H1 (cell line): ENCODE results near the gene DAP. TPM values are rescaled to one million over a fixed set of nuclear protein-coding genes. Genes with fewer than 3 reads are reported as not detected.

Source experiments
- CTCF ChIA-PET: fragments of 300-600 bp; sonication (Branson Sonifier 250); formaldehyde crosslinking; loops from one replicate; lab custom pipeline; 2021; ENCODE audit not compliant: partially characterized antibody; lab: Charles Lee
- POLR2A ChIA-PET: fragments of 300-600 bp; sonication (Branson Sonifier 250); formaldehyde crosslinking; loops from one replicate; lab custom pipeline; 2021; ENCODE audit warnings: inconsistent platforms; ENCODE audit not compliant: partially characterized antibody; lab: Charles Lee
- DNase-seq, 2 experiments: peaks; one replicate each; pipeline versions ENCODE4 v3.0.0 to v3.0.0-alpha.2; 2010 to 2022; ENCODE audit warnings: low spot score in 2 of 2, low read depth in 1 of 2, mixed read lengths in 1 of 2
- FAIRE-seq: peaks from 2 replicates; lab custom pipeline; 2011; peaks lifted over from hg19 to GRCh38; lab: Jason Lieb, UNC
- H2AFZ ChIP-seq: 2 replicates; pipeline ENCODE4 v1.8.1; 2012; ENCODE audit warnings: low read length, inconsistent platforms
- H2AK5ac ChIP-seq: 2 replicates; pipeline ENCODE4 v1.6.1; 2013; ENCODE audit warnings: low read depth, low read length
- H2BK120ac ChIP-seq: replicated peaks from 2 replicates; pipeline ENCODE3; 2013; ENCODE audit warnings: low read depth, low read length, inconsistent platforms
- H2BK12ac ChIP-seq: 2 replicates; pipeline ENCODE4 v1.6.1; 2013; ENCODE audit warnings: low read depth, low read length
- H2BK15ac ChIP-seq: 2 replicates; pipeline ENCODE4 v1.6.1; 2013; ENCODE audit warnings: low read length
- H2BK20ac ChIP-seq: 2 replicates; pipeline ENCODE4 v1.6.1; 2013; ENCODE audit warnings: low read length
- H2BK5ac ChIP-seq: 2 replicates; pipeline ENCODE4 v1.6.1; 2013; ENCODE audit warnings: low read depth, low read length
- H3K14ac ChIP-seq: 2 replicates; pipeline ENCODE4 v1.6.1; 2013; ENCODE audit warnings: inconsistent platforms; ENCODE audit not compliant: insufficient read length
- H3K18ac ChIP-seq: 2 replicates; pipeline ENCODE4 v1.6.1; 2013; ENCODE audit warnings: low read length; ENCODE audit errors: extremely low read depth
- H3K23ac ChIP-seq: 2 replicates; pipeline ENCODE4 v1.6.1; 2013; ENCODE audit warnings: inconsistent platforms; ENCODE audit not compliant: insufficient read length
- H3K23me2 ChIP-seq: 2 replicates; pipeline ENCODE4 v1.6.1; 2013; ENCODE audit warnings: low read depth, low read length
- H3K27ac ChIP-seq: 2 replicates; pipeline ENCODE4 v1.6.1; 2011; ENCODE audit warnings: low read depth, low read length, inconsistent platforms
- H3K27me3 ChIP-seq, 4 experiments: replicated peaks in 1 of 4; 1 replicate in 1 of 4; 2 replicates in 3 of 4; pipeline versions ENCODE4 v1.6.1 to v1.8.1; 2011 to 2013; ENCODE audit warnings: low read length in 3 of 4, mild to moderate bottlenecking in 3 of 4, inconsistent platforms in 2 of 4, mixed read lengths in 2 of 4, moderate library complexity in 1 of 4; ENCODE audit not compliant: control insufficient read depth in 3 of 4, insufficient read depth in 3 of 4; ENCODE audit errors: extremely low read depth in 1 of 4
- H3K36me3 ChIP-seq, 4 experiments: 2 replicates each; pipeline versions ENCODE4 v1.6.1 to v1.8.1; 2011 to 2013; ENCODE audit warnings: mild to moderate bottlenecking in 4 of 4, low read length in 3 of 4, moderate library complexity in 2 of 4, control low read depth in 1 of 4, inconsistent platforms in 1 of 4; ENCODE audit not compliant: insufficient read depth in 4 of 4, control insufficient read depth in 2 of 4
- H3K4ac ChIP-seq: replicated peaks from 2 replicates; pipeline ENCODE3; 2013; ENCODE audit warnings: low read length, low read depth, mixed read lengths, inconsistent platforms; ENCODE audit not compliant: insufficient read length
- H3K4me1 ChIP-seq, 4 experiments: replicated peaks in 1 of 4; 1 replicate in 1 of 4; 2 replicates in 3 of 4; pipeline versions ENCODE4 v1.6.1 to v1.8.1; 2011 to 2013; ENCODE audit warnings: low read length in 3 of 4, inconsistent platforms in 2 of 4, mixed read lengths in 1 of 4; ENCODE audit not compliant: insufficient read depth in 4 of 4, control insufficient read depth in 3 of 4
- H3K4me2 ChIP-seq, 2 experiments: 2 replicates each; pipeline versions ENCODE4 v1.6.1 to v1.8.1; 2011 to 2013; ENCODE audit warnings: low read depth in 2 of 2, low read length in 2 of 2, control low read depth in 1 of 2, inconsistent platforms in 1 of 2, mild to moderate bottlenecking in 1 of 2; ENCODE audit not compliant: insufficient read depth in 1 of 2
- H3K4me3 ChIP-seq, 4 experiments: fragments of 200-600, 300-600 bp in 1 of 4; sonication (generic), shearing (Covaris generic), sonication (Bioruptor Twin) in 1 of 4; 2 replicates each; pipeline versions ENCODE4 v1.5.1 to v1.8.1; 2011 to 2016; ENCODE audit warnings: low read length in 4 of 4, low read depth in 3 of 4, control low read depth in 2 of 4, inconsistent platforms in 2 of 4, mild to moderate bottlenecking in 2 of 4, mixed read lengths in 1 of 4, moderate library complexity in 1 of 4; ENCODE audit not compliant: insufficient read depth in 2 of 4; ENCODE audit errors: extremely low read depth in 1 of 4
- H3K56ac ChIP-seq: replicated peaks from 2 replicates; pipeline ENCODE3; 2013; ENCODE audit warnings: low read depth, mild to moderate bottlenecking, mixed read lengths, low read length, inconsistent platforms; ENCODE audit not compliant: insufficient read length
- H3K79me1 ChIP-seq: 2 replicates; pipeline ENCODE4 v1.6.1; 2013; ENCODE audit warnings: low read depth, low read length, control low read depth
- H3K79me2 ChIP-seq, 2 experiments: 2 replicates each; pipeline versions ENCODE4 v1.6.1 to v1.8.1; 2012 to 2013; ENCODE audit warnings: low read length in 2 of 2, mild to moderate bottlenecking in 2 of 2, inconsistent platforms in 1 of 2; ENCODE audit not compliant: insufficient read depth in 2 of 2, control insufficient read depth in 1 of 2
- H3K9ac ChIP-seq, 4 experiments: replicated peaks in 1 of 4; 1 replicate in 1 of 4; 2 replicates in 3 of 4; pipeline versions ENCODE4 v1.6.1 to v1.8.1; 2011 to 2013; ENCODE audit warnings: low read depth in 3 of 4, low read length in 3 of 4, control low read depth in 2 of 4, mild to moderate bottlenecking in 2 of 4, moderate library complexity in 2 of 4, inconsistent platforms in 1 of 4; ENCODE audit errors: extremely low read depth in 1 of 4
- H3K9me3 ChIP-seq, 2 experiments: 2 replicates each; pipeline versions ENCODE4 v1.6.1 to v1.8.1; 2012 to 2013; ENCODE audit warnings: mild to moderate bottlenecking in 2 of 2, moderate library complexity in 2 of 2, control low read depth in 1 of 2, inconsistent platforms in 1 of 2, low read depth in 1 of 2, low read length in 1 of 2, mixed read lengths in 1 of 2; ENCODE audit not compliant: insufficient read depth in 2 of 2
- H4K20me1 ChIP-seq, 2 experiments: replicated peaks in 1 of 2; 2 replicates each; pipeline versions ENCODE3 to v1.8.1; 2011 to 2013; ENCODE audit warnings: inconsistent platforms in 2 of 2, low read length in 2 of 2, mild to moderate bottlenecking in 1 of 2; ENCODE audit not compliant: insufficient read depth in 2 of 2, control insufficient read depth in 1 of 2
- H4K5ac ChIP-seq: 2 replicates; pipeline ENCODE4 v1.6.1; 2013; ENCODE audit warnings: low read length, low read depth, mixed read lengths, inconsistent platforms; ENCODE audit not compliant: insufficient read length
- H4K8ac ChIP-seq: 2 replicates; pipeline ENCODE4 v1.8.0; 2013; ENCODE audit warnings: mild to moderate bottlenecking, moderate library complexity, low read length, inconsistent platforms; ENCODE audit not compliant: insufficient read depth; ENCODE audit errors: extremely low read depth
- H4K91ac ChIP-seq: replicated peaks from 2 replicates; pipeline ENCODE3; 2013; ENCODE audit warnings: low read length, mixed read lengths, inconsistent platforms; ENCODE audit not compliant: insufficient read length
- CHD1 ChIP-seq: IDR thresholded peaks from 2 replicates; pipeline ENCODE4 v1.6.1; 2012; ENCODE audit warnings: low read depth, low read length, improper control_type of control experiment
- CTCF ChIP-seq, 3 experiments: IDR thresholded peaks; 1 replicate in 2 of 3; 2 replicates in 1 of 3; pipeline versions ENCODE4 v1.5.1 to v1.6.1; 2011; ENCODE audit warnings: low read length in 3 of 3, mild to moderate bottlenecking in 3 of 3, inconsistent platforms in 2 of 3, low read depth in 1 of 3, moderate library complexity in 1 of 3; ENCODE audit not compliant: insufficient read depth in 1 of 3; ENCODE audit errors: control extremely low read depth in 1 of 3
- RAD21 ChIP-seq, 2 experiments: IDR thresholded peaks in 1 of 2; conservative IDR thresholded peaks in 1 of 2; 2 replicates each; pipeline ENCODE4 v1.6.1; 2011; ENCODE audit warnings: low read depth in 2 of 2, low read length in 2 of 2, improper control_type of control experiment in 1 of 2, inconsistent platforms in 1 of 2, mild to moderate bottlenecking in 1 of 2, moderate library complexity in 1 of 2
- RFX5 ChIP-seq: IDR thresholded peaks from 2 replicates; pipeline ENCODE4 v1.6.1; 2011; ENCODE audit warnings: low read depth, low read length, improper control_type of control experiment, borderline replicate concordance
- SIRT6 ChIP-seq: IDR thresholded peaks from one replicate; pipeline ENCODE4 v1.7.1; 2012; ENCODE audit warnings: low read length, inconsistent platforms
- SP1 ChIP-seq: IDR thresholded peaks from 2 replicates; pipeline ENCODE4 v1.6.1; 2011; ENCODE audit warnings: low read depth, low read length
- TAF7 ChIP-seq: optimal IDR thresholded peaks from 2 replicates; pipeline ENCODE3; 2011; ENCODE audit warnings: low read depth, mild to moderate bottlenecking, inconsistent platforms, low read length, moderate library complexity, borderline replicate concordance
- WGBS, 2 experiments: shearing (Covaris generic) in 1 of 2; methylation state at CpG; one replicate each; pipeline versions ENCODE4 v1.1.6 to v1.1.7; 2013 to 2015; ENCODE audit warnings: low lambda C conversion rate in 2 of 2, mixed read lengths in 2 of 2, inconsistent platforms in 1 of 2, low coverage in 1 of 2, missing lambda C conversion rate in 1 of 2; ENCODE audit not compliant: insufficient replicate concordance in 2 of 2, insufficient coverage in 1 of 2, insufficient read length in 1 of 2; ENCODE audit errors: extremely low coverage in 1 of 2, missing lambda C conversion rate in 1 of 2; 5-methylcytosine and 5-hydroxymethylcytosine counted together
- polyA plus RNA-seq, 7 experiments: library from polyadenylated mRNA; depleted of rRNA in 3 of 7; stranded (reverse) in 5 of 7; unstranded in 2 of 7; fragments of >200 nt in 5 of 7; fragments of 200-250 nt in 2 of 7; gene quantifications; 1 replicate in 5 of 7; 2 replicates in 1 of 7; 4 replicates in 1 of 7; pipeline versions ENCODE4 v1.2.1 to v1.2.3, GENCODE V29; 2011 to 2013; ENCODE audit warnings: missing spikeins in 2 of 7, mixed read lengths in 2 of 7
- total RNA-seq: library from RNA; stranded (reverse); fragmentation: NEBNext Ultra II Directional; extraction: Animal tissue kit (Norgen Biotek cat#: 25700); gene quantifications from 2 replicates; pipeline ENCODE4 v1.2.1, GENCODE V29; 2021

Gene DAP
- total and polyA plus RNA-seq, 2 of the 8 experiments (the other 6 are each of a cell fraction or from before 2014, with no cell fraction given), result 26.2 to 44.4 TPM

GRCh38 chr5:10701567-10702039, 59.4 kb downstream of the DAP start:
- FAIRE-seq (no peak), DNase-seq (peak in 1 of 2 experiments; percentile 73)
- H2BK15ac ChIP-seq, result no peak overlapping the region
- CTCF ChIA-PET, result interaction anchor here (0.7 to 5.6 kb wide), 50 partner anchors 8 to 490 kb away, joined by 3 to 45 read pairs (median 4); no protein-coding TSS in a partner anchor
- H3K4ac ChIP-seq, result no peak overlapping the region
- H3K9me3 ChIP-seq, result no peaks in the 10 kb centered on the region
- no peak overlapping the region for H3K27ac ChIP-seq
- peaks cover 2% of the 10 kb centered on the region; the same call in 1 of the 2 replicates for H3K79me1 ChIP-seq
- no peak overlapping the region for H3K14ac ChIP-seq
- H3K56ac ChIP-seq, result no peak overlapping the region
- H2BK120ac ChIP-seq, result no peak overlapping the region
- WGBS, 2 experiments, result 58% methylated on average over 6 of the region's 6 CpGs; no CpG with 5 or more reads in 1 of the 2 experiments
- POLR2A ChIA-PET, result no interaction called here
- no peak overlapping the region for H3K4me3 ChIP-seq
- no peaks in the 10 kb centered on the region for H3K36me3 ChIP-seq
- H4K20me1 ChIP-seq, result peaks cover 1 to 2% of the 10 kb centered on the region in 2 experiments
- no peak overlapping the region for H2BK12ac ChIP-seq
- no peak overlapping the region; the same call in 1 of the 2 replicates for H3K18ac ChIP-seq
- H2AK5ac ChIP-seq, result no peak overlapping the region; the same call in 1 of the 2 replicates
- no peak overlapping the region for H2AFZ ChIP-seq
- no peaks in the 10 kb centered on the region for H3K79me2 ChIP-seq
- H3K9ac ChIP-seq, result no peak overlapping the region
- H2BK5ac ChIP-seq, result no peak overlapping the region
- H3K4me2 ChIP-seq, result no peak overlapping the region
- no peak overlapping the region for H4K8ac ChIP-seq
- H4K91ac ChIP-seq, result no peak overlapping the region
- no peak overlapping the region for H2BK20ac ChIP-seq
- H3K23me2 ChIP-seq, result no peaks in the 10 kb centered on the region
- H3K4me1 ChIP-seq, result peaks cover 4 to 17% (median 8%) of the 10 kb centered on the region in 4 experiments
- TF ChIP-seq RFX5 (no peak), RAD21 (IDR thresholded peaks at IDR 0.05 in 1 of 2, conservative IDR thresholded peaks at IDR 0.05 in 1 of 2; ENCODE audit: low read depth in 2 of 2, low read length in 2 of 2) (peak; percentile 55 to 56), CHD1 (no peak), CTCF (IDR thresholded peaks at IDR 0.05; ENCODE audit: control extremely low read depth in 1 of 3, insufficient read depth in 1 of 3, low read depth in 1 of 3, low read length in 3 of 3) (peak; percentile 48 to 67 (median 55)), SP1 (no peak), SIRT6 (no peak), TAF7 (no peak)
- H3K23ac ChIP-seq, result no peak overlapping the region
- H4K5ac ChIP-seq, result no peak overlapping the region
- no peaks in the 10 kb centered on the region for H3K27me3 ChIP-seq
